Embryonic facial prominence (tissue), 1 donor: ENCODE results near the gene TOMM40.
"Not testable (repeated sequence)": the region's sequence is repeated elsewhere in the genome, so short reads cannot be mapped to it uniquely, and the experiment has no call there.

ENCODE experiments used
- DNase-seq: peaks from one replicate; pipeline ENCODE4 v3.0.0-alpha.2; 2016; ENCODE audit errors: extremely low spot score

Gene TOMM40

GRCh38 chr19:44897835-44898234 lies 6.8 kb downstream of the TOMM40 start:
- no peak for DNase-seq

- no peak for DNase-seq
Observed at GRCh38 chr19:44900328-44901244, 9.5 kb downstream of the TOMM40 start.

GRCh38 chr19:44903216-44903601 lies 12.2 kb downstream of the TOMM40 start:
- no peak for DNase-seq

GRCh38 chr19:44903602-44904425 lies 12.8 kb downstream of the TOMM40 start:
- no peak for DNase-seq

GRCh38 chr19:44904426-44904994 lies 13.5 kb downstream of the TOMM40 start:
- no peak for DNase-seq

- DNase-seq: no peak
Observed at GRCh38 chr19:44905437-44906160, 14.5 kb downstream of the TOMM40 start, which contains the start of gene APOE. Gene APOE (plus strand): TSS chr19:44905796. CDS start chr19:44906625, 829 bp downstream.

GRCh38 chr19:44907613-44908012 lies 16.6 kb downstream of the TOMM40 start:
- DNase-seq: no peak

GRCh38 chr19:44908074-44908835 lies 17.2 kb downstream of the TOMM40 start:
- no peak for DNase-seq

- no peak for DNase-seq
Observed at GRCh38 chr19:44908836-44909261, 17.8 kb downstream of the TOMM40 start.

GRCh38 chr19:44909775-44910174 lies 18.7 kb downstream of the TOMM40 start:
- DNase-seq: no peak

- DNase-seq: not testable (repeated sequence)
Observed at GRCh38 chr19:44911896-44912295, 20.8 kb downstream of the TOMM40 start.

- DNase-seq: no peak
Observed at GRCh38 chr19:44912854-44913253, 21.8 kb downstream of the TOMM40 start.

- not testable (repeated sequence) for DNase-seq
Observed at GRCh38 chr19:44913512-44914432, 22.7 kb downstream of the TOMM40 start.

- peak; percentile 84 for DNase-seq
Observed at GRCh38 chr19:44914433-44915206, 23.6 kb downstream of the TOMM40 start, which contains the start of gene APOC1. Gene APOC1 (plus strand): TSS chr19:44914608. CDS start chr19:44914892, 284 bp downstream.

GRCh38 chr19:44924243-44924725 lies 33.2 kb downstream of the TOMM40 start:
- DNase-seq: no peak

- no peak for DNase-seq
Observed at GRCh38 chr19:44925114-44925891, 34.2 kb downstream of the TOMM40 start.

GRCh38 chr19:44926245-44927077 lies 35.4 kb downstream of the TOMM40 start:
- not testable (repeated sequence) for DNase-seq
